Loucy (cell line): ENCODE data around the gene TSPAN31.

Source experiments
- H2AFZ ChIP-seq: fragments of 200-600 bp; sonication (generic); 2 replicates; pipeline ENCODE4 v1.6.0; 2016; ENCODE audit warnings: antibody characterized with exemption, mild to moderate bottlenecking, low read length, moderate library complexity
- H3F3A ChIP-seq: fragments of 200-600 bp; 2 replicates; pipeline ENCODE4 v1.6.0; 2016; ENCODE audit warnings: antibody characterized with exemption, low read depth, mild to moderate bottlenecking
- H3K27me3 ChIP-seq: fragments of 200-600 bp; sonication (generic); 2 replicates; pipeline ENCODE4 v1.6.1; 2014; ENCODE audit warnings: low read length, mild to moderate bottlenecking; ENCODE audit not compliant: insufficient read depth, poor library complexity, severe bottlenecking
- H3K36me3 ChIP-seq: fragments of 200-600 bp; sonication (generic); 2 replicates; pipeline ENCODE4 v1.6.1; 2016; ENCODE audit warnings: low read length; ENCODE audit not compliant: insufficient read depth
- H3K4me1 ChIP-seq: fragments of 200-600 bp; sonication (generic); 2 replicates; pipeline ENCODE4 v1.5.1; 2014; ENCODE audit warnings: low read length, mild to moderate bottlenecking; ENCODE audit not compliant: insufficient read depth, poor library complexity, severe bottlenecking
- H3K4me2 ChIP-seq: fragments of 200-600 bp; sonication (generic); 2 replicates; pipeline ENCODE4 v1.6.0; 2014; ENCODE audit warnings: antibody characterized with exemption, low read length, low read depth, mild to moderate bottlenecking; ENCODE audit not compliant: poor library complexity, severe bottlenecking
- H3K4me3 ChIP-seq: fragments of 200-600 bp; sonication (generic); 2 replicates; pipeline ENCODE4 v1.5.1; 2014; ENCODE audit warnings: low read length, mild to moderate bottlenecking, mixed read lengths; ENCODE audit not compliant: poor library complexity, severe bottlenecking
- H3K79me2 ChIP-seq: fragments of 200-600 bp; sonication (generic); 2 replicates; pipeline ENCODE4 v1.6.1; 2014; ENCODE audit warnings: low read length; ENCODE audit not compliant: insufficient read depth
- H3K9ac ChIP-seq: fragments of 200-600 bp; sonication (generic); 2 replicates; pipeline ENCODE4 v1.6.0; 2014; ENCODE audit warnings: mild to moderate bottlenecking, low read depth, low read length, moderate library complexity; ENCODE audit not compliant: poor library complexity, severe bottlenecking
- H3K9me2 ChIP-seq: fragments of 200-600 bp; sonication (generic); replicated peaks from 2 replicates; pipeline ENCODE4 v1.6.1; 2016; ENCODE audit warnings: low read depth, low read length, mixed read lengths
- H3K9me3 ChIP-seq: fragments of 200-600 bp; sonication (generic); 2 replicates; pipeline ENCODE4 v1.6.1; 2014; ENCODE audit warnings: mild to moderate bottlenecking, antibody characterized with exemption, low read length, low read depth; ENCODE audit not compliant: insufficient read depth
- H4K20me1 ChIP-seq: fragments of 200-600 bp; sonication (generic); 2 replicates; pipeline ENCODE4 v1.6.0; 2014; ENCODE audit warnings: antibody characterized with exemption, low read length, mild to moderate bottlenecking; ENCODE audit not compliant: insufficient read depth, poor library complexity, severe bottlenecking
- EZH2phosphoT487 ChIP-seq: fragments of 200-600 bp; IDR thresholded peaks from 2 replicates; pipeline ENCODE4 v1.6.1; 2018; ENCODE audit warnings: antibody characterized with exemption, mild to moderate bottlenecking, moderate library complexity, borderline replicate concordance
- TF ChIP-seq, protein P1 (sequence below): fragments of 200-600 bp; sonication (generic); conservative IDR thresholded peaks from 2 replicates; pipeline ENCODE4 v1.5.1; 2014; ENCODE audit warnings: mild to moderate bottlenecking, antibody characterized with exemption, low read length

TSPAN31 gene

DNA sequence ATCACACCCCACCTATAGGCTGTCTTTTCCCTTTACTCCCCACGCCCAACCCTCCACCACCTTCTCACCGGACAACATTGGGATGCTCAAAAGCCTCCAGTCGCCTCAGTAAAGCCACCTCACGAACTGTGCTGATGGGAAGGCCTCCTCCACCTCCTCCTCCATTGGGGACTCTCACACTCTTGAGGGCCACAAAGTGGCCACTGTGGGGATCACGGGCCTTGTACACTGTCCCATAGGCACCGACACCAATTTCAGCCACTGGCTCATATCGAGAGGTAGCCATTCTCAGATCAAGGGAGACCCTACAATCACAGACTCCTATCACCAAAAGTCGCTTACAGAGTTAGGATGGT lies 6.6 kb downstream of the TSPAN31 start:
- H2AFZ ChIP-seq: peak overlapping the region; percentile 88; the same call in 1 of the 2 replicates
- peaks cover 31% of the 10 kb centered on the region for H4K20me1 ChIP-seq
- peak overlapping the region; percentile 93 for H3K4me2 ChIP-seq
- H3K36me3 ChIP-seq: peaks cover 24% of the 10 kb centered on the region
- H3K79me2 ChIP-seq: peaks cover 48% of the 10 kb centered on the region
- H3K9me2 ChIP-seq: no peaks in the 10 kb centered on the region
- TF ChIP-seq, protein P1, sequence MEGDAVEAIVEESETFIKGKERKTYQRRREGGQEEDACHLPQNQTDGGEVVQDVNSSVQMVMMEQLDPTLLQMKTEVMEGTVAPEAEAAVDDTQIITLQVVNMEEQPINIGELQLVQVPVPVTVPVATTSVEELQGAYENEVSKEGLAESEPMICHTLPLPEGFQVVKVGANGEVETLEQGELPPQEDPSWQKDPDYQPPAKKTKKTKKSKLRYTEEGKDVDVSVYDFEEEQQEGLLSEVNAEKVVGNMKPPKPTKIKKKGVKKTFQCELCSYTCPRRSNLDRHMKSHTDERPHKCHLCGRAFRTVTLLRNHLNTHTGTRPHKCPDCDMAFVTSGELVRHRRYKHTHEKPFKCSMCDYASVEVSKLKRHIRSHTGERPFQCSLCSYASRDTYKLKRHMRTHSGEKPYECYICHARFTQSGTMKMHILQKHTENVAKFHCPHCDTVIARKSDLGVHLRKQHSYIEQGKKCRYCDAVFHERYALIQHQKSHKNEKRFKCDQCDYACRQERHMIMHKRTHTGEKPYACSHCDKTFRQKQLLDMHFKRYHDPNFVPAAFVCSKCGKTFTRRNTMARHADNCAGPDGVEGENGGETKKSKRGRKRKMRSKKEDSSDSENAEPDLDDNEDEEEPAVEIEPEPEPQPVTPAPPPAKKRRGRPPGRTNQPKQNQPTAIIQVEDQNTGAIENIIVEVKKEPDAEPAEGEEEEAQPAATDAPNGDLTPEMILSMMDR: no peak
- TF ChIP-seq EZH2phosphoT487: no peak
- peak overlapping the region; percentile 99 for H3K4me3 ChIP-seq
- no peaks in the 10 kb centered on the region for H3K9me3 ChIP-seq
- H3K4me1 ChIP-seq: peaks cover 38% of the 10 kb centered on the region
- H3K9ac ChIP-seq: peak overlapping the region; percentile 99
- H3K27me3 ChIP-seq: no peaks in the 10 kb centered on the region
- H3F3A ChIP-seq: peaks cover 7% of the 10 kb centered on the region

DNA sequence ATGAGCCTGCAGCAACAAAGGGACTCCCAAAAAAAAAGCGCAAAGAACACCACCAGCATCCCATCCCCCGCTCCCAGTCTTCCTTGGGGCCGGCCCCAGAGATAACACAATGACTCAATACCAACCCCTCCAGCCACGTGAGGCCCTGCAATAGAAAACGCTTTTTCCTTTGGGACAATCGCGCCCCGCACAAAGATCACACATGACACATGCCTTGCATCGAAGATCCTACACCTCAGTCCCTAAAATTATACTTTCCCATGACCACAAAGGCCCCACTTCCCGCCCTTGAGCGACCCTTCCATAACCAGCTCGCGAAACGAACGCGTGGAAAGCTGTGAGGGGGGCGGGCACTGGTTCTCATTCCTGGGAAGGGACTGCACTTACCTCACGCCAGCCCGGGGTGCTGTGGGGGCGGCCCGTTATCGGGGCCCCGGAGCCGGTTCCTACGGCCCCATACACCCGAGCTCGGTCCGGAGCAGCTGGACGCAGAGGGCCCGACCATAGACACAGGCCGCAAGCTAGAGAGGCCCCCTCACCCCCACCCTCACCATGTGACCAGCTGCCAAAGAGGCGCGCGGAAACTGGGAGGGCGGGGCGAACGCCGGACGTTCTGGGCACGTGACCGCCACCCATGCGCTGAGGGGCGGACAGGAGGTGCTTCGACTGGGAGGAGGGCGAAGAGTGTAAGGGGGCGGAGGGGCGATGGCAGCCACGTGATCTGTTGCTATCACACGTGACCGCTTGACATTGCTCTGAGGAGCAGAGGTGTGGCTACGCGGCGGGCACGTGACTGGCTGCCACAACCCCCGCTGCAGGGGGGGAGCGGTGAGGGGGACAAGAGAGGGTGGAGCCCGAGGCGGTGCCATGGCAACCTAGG lies 7.2 kb downstream of the TSPAN31 start, which contains the start of gene CDK4:
Gene CDK4 (minus strand): TSS at position 523 of the 880 bp plus-strand sequence. CDS start 593 bp downstream, outside the sequence.
- peaks cover 7% of the 10 kb centered on the region for H3F3A ChIP-seq
- peaks cover 54% of the 10 kb centered on the region for H3K79me2 ChIP-seq
- peak within 1 kb of the TSS; percentile 99 for H3K9ac ChIP-seq
- peak within 1 kb of the TSS; percentile 93 for H3K4me2 ChIP-seq
- H3K27me3 ChIP-seq: no peaks in the 10 kb centered on the region
- peak within 1 kb of the TSS; percentile 99 for H3K4me3 ChIP-seq
- peaks cover 20% of the 10 kb centered on the region for H3K36me3 ChIP-seq
- no peak for TF ChIP-seq EZH2phosphoT487
- TF ChIP-seq, protein P1: no peak
- no peaks in the 10 kb centered on the region for H3K9me3 ChIP-seq
- no peaks in the 10 kb centered on the region for H3K9me2 ChIP-seq
- H4K20me1 ChIP-seq: peaks cover 37% of the 10 kb centered on the region
- peaks cover 41% of the 10 kb centered on the region for H3K4me1 ChIP-seq
- peak within 1 kb of the TSS; percentile 88 for H2AFZ ChIP-seq

DNA sequence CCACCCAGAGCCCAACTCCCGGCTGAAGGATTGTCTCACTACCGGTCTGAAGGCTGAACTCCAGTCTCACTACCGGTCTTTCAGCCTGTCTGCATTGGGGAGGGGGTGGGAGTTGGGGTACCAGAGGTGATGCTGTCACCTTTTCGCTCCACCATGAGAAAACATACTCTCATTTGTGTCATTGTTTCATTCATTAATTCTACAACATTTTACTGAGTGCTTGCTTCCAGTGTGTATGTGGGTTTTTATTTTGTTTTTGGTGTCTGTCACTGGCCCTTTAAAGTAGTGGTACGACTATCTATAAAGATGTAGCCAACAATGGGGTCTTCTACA lies 7.8 kb downstream of the TSPAN31 start:
- H4K20me1 ChIP-seq: peaks cover 38% of the 10 kb centered on the region
- peak overlapping the region; percentile 82 for H3K4me2 ChIP-seq
- H3K4me3 ChIP-seq: peak overlapping the region; percentile 64
- H3K9me3 ChIP-seq: no peaks in the 10 kb centered on the region
- TF ChIP-seq, protein P1: no peak
- no peak for TF ChIP-seq EZH2phosphoT487
- H3F3A ChIP-seq: peaks cover 7% of the 10 kb centered on the region
- peak overlapping the region; percentile 33 for H3K9ac ChIP-seq
- no peaks in the 10 kb centered on the region for H3K9me2 ChIP-seq
- H2AFZ ChIP-seq: peak overlapping the region; percentile 33; the same call in 1 of the 2 replicates
- peaks cover 54% of the 10 kb centered on the region for H3K79me2 ChIP-seq
- H3K36me3 ChIP-seq: peaks cover 14% of the 10 kb centered on the region
- H3K27me3 ChIP-seq: no peaks in the 10 kb centered on the region
- H3K4me1 ChIP-seq: peaks cover 41% of the 10 kb centered on the region
